GM18498 (cell line): ENCODE data around the gene WSB1.
"Not testable (repeated sequence)": the region's sequence is repeated elsewhere in the genome, so short reads cannot be mapped to it uniquely, and the experiment has no call there.

ENCODE experiments used
- ATAC-seq: cut with Tn5 transposase; IDR thresholded peaks from one replicate; pipeline ENCODE4 v1.9.1; 2021; ENCODE audit warnings: mild to moderate bottlenecking, moderate library complexity; ENCODE audit not compliant: unreplicated experiment

Gene WSB1

DNA sequence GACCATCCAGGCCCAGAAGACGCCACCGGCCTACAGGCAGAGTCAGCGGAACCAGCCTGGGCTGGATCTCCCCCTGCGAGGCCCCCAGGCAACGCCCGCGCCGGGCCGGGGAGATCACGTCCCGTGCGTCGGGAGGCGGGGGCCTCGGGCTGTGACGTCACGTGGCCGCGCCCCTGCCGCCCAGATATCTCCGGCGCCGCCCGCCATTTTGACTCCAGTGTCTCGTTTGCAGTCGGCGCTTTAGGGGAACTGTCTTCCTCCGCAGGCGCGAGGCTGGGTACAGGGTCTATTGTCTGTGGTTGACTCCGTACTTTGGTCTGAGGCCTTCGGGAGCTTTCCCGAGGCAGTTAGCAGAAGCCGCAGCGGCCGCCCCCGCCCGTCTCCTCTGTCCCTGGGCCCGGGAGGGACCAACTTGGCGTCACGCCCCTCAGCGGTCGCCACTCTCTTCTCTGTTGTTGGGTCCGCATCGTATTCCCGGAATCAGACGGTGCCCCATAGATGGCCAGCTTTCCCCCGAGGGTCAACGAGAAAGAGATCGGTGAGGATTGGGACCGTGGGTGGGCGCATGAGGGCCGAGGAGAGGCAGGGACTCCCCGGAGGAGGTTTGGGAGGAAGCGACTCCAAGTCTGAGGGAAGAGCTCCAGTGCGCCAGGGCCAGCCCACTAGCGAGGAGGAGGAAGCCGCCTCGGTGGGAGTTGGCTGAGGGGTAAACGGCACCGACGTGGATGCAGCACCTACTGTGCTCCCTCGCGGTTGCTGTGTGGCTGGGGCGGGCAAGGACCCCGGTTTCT lies at the start of gene WSB1:
WSB1 (plus strand) TSS at position 217 of the 791 bp plus-strand sequence; CDS start at position 499, 282 bp downstream.
- peak; percentile 88 for ATAC-seq

- no peak for ATAC-seq
Observed at GRCh38 chr17:27244491-27245223, 49.3 kb upstream of the WSB1 start.

- peak; percentile 92 for ATAC-seq
Observed at GRCh38 chr17:27245230-27245696, 48.7 kb upstream of the WSB1 start.

DNA sequence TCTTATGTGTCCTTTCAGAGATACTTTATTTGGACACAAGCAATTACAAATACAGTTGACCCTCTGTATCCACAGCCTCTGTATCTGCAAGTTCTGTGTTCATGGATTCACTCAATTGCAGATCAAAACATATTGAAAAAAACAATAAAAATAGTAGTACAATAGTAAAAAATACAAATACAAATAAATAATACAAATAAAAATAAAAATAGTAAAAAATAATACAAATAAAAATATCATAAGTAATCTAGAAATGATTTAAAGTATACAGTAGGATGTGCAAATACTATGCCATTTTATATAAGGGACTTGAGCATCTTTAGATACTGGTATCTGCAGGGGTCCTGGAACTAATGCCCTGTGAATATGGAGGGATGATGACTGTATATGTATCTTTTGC lies 47.4 kb upstream of the WSB1 start:
- ATAC-seq, result no peak

GRCh38 chr17:27247071-27247957 lies 46.6 kb upstream of the WSB1 start:
- ATAC-seq, result no peak

- no peak for ATAC-seq
Observed at GRCh38 chr17:27247958-27248342, 46.0 kb upstream of the WSB1 start.

DNA sequence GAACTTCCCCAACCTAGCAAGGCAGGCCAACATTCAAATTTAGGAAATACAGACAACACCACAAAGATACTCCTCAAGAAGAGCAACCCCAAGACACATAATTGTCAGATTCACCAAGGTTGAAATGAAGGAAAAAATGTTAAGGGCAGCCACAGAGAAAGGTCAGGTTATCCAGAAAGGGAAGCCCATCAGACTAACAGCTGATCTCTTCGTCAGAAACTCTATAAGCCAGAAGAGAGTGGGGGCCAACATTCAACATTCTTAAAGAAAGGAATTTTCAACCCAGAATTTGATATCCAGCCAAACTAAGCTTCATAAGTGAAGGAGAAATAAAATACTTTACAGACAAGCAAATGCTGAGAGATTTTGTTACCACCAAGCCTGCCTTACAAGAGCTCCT lies 43.1 kb upstream of the WSB1 start:
- ATAC-seq, result not testable (repeated sequence)

DNA sequence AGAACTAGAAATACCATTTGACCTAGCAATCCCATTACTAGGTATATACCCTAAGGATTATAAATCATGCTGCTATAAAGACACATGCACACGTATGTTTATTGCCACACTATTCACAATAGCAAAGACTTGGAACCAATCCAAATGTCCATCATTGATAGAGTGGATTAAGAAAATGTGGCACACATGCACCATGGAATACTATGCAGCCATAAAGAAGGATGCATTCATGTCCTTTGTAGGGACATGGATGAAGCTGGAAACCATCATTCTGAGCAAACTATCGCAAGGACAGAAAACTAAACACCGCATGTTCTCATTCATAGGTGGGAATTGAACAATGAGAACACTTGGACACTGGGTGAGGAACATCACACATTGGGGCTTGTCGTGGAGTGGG lies 39.1 kb upstream of the WSB1 start:
- ATAC-seq, result not testable (repeated sequence)

DNA sequence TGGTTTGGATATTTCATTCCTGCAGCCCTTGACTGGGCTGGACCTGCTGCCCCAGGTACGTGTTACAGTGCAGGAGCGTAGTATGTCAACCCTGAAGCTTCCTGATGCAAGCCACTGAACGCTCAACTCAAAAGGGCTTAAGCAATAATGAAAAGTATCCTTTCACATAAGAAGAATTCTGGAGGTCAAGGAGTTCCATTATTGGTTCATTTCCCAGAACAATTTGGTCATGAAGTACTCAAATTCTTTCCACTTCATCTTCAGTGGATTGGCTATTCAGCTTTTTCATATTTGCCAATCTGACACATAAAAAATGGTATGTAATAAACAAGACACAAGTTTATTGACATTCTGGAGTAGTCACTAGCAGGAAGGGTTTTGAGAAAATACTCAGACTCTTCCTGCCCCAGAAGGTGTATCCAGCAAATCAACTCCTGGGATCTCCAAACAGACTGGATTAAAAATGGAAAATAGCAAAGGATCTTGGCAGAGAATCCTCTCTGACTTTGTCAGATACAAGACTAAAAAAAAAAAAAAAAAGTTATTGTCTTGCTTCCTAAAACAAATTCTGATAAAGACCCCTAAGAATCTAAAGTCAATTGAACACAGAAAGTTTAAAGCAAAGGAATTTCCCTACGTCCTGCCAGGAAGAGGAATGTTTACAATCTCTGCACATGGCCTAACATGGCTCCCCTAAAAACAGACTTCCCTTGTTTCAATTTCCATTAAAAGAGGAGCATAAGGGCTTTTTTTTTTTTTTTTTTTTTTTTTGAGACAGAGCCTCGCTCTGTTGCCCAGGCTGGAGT lies 37.5 kb upstream of the WSB1 start:
- ATAC-seq, result no peak

DNA sequence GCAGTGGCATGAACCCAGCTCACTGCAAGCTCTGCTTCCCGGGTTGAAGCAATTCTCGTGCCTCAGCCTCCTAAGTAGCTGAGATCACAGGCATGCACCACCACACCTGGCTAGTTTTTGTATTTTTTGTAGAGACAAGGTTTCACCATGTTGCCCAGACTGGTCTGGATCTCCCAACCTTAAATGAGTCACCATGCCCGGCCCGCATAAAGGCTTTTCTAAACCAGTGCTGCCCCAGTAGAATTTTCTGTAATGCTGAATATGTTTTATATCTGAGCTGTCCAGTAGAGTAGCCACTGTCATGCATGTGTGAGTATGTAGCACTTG lies 36.9 kb upstream of the WSB1 start:
- ATAC-seq, result no peak

GRCh38 chr17:27259356-27259755 lies 34.6 kb upstream of the WSB1 start:
- ATAC-seq, result no peak

- no peak for ATAC-seq
Observed at GRCh38 chr17:27263386-27263785, 30.5 kb upstream of the WSB1 start.

- no peak for ATAC-seq
Observed at GRCh38 chr17:27264068-27264812, 29.7 kb upstream of the WSB1 start.

GRCh38 chr17:27265333-27265732 lies 28.6 kb upstream of the WSB1 start:
- no peak for ATAC-seq

- no peak for ATAC-seq
Observed at GRCh38 chr17:27266228-27266627, 27.7 kb upstream of the WSB1 start.

GRCh38 chr17:27268394-27269085 lies 25.4 kb upstream of the WSB1 start:
- ATAC-seq, result no peak

GRCh38 chr17:27269201-27269600 lies 24.7 kb upstream of the WSB1 start:
- no peak for ATAC-seq

- no peak for ATAC-seq
Observed at GRCh38 chr17:27269974-27270373, 23.9 kb upstream of the WSB1 start.

GRCh38 chr17:27276653-27277156 lies 17.2 kb upstream of the WSB1 start:
- ATAC-seq, result no peak
